KBM-7 (cell line): ENCODE data around the gene CCN5.
A peak's percentile ranks its signal among the peaks of the same experiment; 100 is the strongest.

Experiments used
- DNase-seq: peaks from one replicate; pipeline ENCODE4 v3.0.0-alpha.2; 2015
- in situ Hi-C: fragments of 300-500 bp; cut with MboI; formaldehyde crosslinking; loops from 2 replicates; pipeline ENCODE4 v1.14.3; 2020; ENCODE audit warnings: low sequenced_read_pairs, low pct_unique_long_range_greater_than_20kb, mixed read lengths

CCN5 gene

DNA sequence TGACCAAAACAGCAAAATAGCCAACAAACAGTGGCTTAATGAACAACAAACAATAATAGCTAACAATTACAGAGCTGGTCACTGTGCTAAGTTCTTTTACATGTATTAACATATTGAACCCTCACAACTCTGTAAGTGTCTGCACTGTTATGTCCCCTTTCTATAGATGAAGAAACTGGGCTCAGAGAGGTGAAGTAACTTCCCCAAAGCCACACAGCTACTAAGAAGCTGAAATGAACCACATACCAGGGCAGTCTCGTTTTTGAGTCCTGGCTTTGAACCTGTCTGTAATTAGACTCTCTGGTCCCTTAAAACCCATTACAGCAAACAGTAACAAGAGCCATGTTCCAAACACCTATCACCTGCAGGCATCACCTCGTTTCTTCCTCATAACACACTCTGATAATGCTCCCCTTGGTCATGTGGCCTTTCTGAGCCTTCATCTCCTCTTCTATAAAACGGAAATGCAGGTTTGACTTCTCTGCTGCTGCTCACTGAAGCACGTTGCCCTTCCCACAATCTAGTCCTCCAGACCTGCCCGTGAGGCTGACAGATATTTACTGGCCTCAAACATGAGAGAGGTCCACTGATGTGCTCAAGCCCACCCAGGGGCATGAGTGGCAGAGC lies 53.8 kb downstream of the CCN5 start:
- in situ Hi-C loops = no loop called here
- no peak for DNase-seq

GRCh38 chr20:44769481-44769863 lies 54.3 kb downstream of the CCN5 start:
- DNase-seq = no peak
- in situ Hi-C loops = no loop called here

- DNase-seq = no peak
- in situ Hi-C loops = no loop called here
Measured at GRCh38 chr20:44770484-44771171, 55.5 kb downstream of the CCN5 start.

- in situ Hi-C loops = no loop called here
- no peak for DNase-seq
Measured at GRCh38 chr20:44771172-44771535, 56.0 kb downstream of the CCN5 start.

- no peak for DNase-seq
- in situ Hi-C loops = no loop called here
Measured at GRCh38 chr20:44772636-44773035, 57.5 kb downstream of the CCN5 start.

GRCh38 chr20:44773070-44773829 lies 58.1 kb downstream of the CCN5 start:
- in situ Hi-C loops = no loop called here
- no peak for DNase-seq

DNA sequence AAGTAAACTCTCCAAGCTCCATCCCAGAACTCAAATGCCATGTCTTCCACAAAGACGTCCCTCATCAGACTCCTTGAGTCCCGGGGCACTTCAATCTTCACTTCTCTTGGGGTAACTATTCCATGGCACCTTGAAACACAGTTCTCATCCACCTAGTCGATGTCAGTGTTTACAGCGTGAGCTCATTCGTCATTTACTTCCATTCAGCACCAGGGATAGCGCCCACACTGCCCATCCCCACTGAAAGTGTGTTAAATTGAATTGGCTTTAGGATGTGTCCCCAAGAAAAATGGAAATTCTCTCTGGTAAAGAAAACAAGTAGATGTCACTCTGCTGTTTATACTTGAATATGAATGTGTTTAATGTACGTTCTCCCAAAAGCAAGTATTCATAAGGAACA lies 61.8 kb downstream of the CCN5 start:
- in situ Hi-C loops = no loop called here
- peak; percentile 18 for DNase-seq
